ENCODE results near the gene FBRSL1.

GRCh38 chr12:132510746-132511477, 21.0 kb downstream of the FBRSL1 start:
- TF ChIP-seq CTCF (IDR thresholded peaks at IDR 0.05) (no peak), POLR2AphosphoS5 (IDR thresholded peaks at IDR 0.05) (no peak)

Data from sigmoid colon (tissue), 4 donors.